ENCODE data around the gene DNER. TPM values are rescaled to one million over a fixed set of nuclear protein-coding genes. Genes with fewer than 3 reads are reported as not detected.

Gene DNER
- total and polyA plus RNA-seq, 2 donors (not counting 3 experiments of a cell fraction or from before 2014, with no cell fraction given), result 0.01 TPM; not detected in 1

- intact Hi-C loops (cut with micrococcal nuclease) (no loop called here), dilution Hi-C loops (cut with MboI; ENCODE audit: extremely low pct_ligation_motif_present, low sequenced_read_pairs) (no loop called here)
- ChIA-PET CTCF (no interaction called here), POLR2A (no interaction called here)
- Histone ChIP-seq H3K4me3 (replicated peaks in 1 of 3; ENCODE audit: insufficient read depth in 1 of 3, low read depth in 1 of 3, low read length in 3 of 3) (no peak overlapping the region), H4K20me1 (replicated peaks; ENCODE audit: control insufficient read depth, extremely low read depth, insufficient read depth, low read length) (no peaks in the 10 kb centered on the region), H3K27me3 (ENCODE audit: control insufficient read depth in 2 of 2, insufficient read depth in 2 of 2, low read length in 2 of 2) (no peaks in the 10 kb centered on the region), H3K9ac (replicated peaks; ENCODE audit: extremely low read depth, insufficient read depth, low read length) (no peak overlapping the region), H3K36me3 (ENCODE audit: control insufficient read depth in 2 of 2, extremely low read depth in 1 of 2, insufficient read depth in 2 of 2, low read length in 2 of 2) (no peaks in the 10 kb centered on the region), H3K27ac (ENCODE audit: insufficient read depth, low read depth, low read length) (no peak overlapping the region), H3K9me1 (replicated peaks; ENCODE audit: control insufficient read depth, extremely low read depth, insufficient read depth, low read length) (no peaks in the 10 kb centered on the region), H3K4me2 (ENCODE audit: insufficient read depth, low read length) (no peak overlapping the region), H2AFZ (ENCODE audit: low read depth, low read length) (no peak overlapping the region), H3K9me3 (replicated peaks; ENCODE audit: control insufficient read depth, insufficient read depth, low read length) (no peaks in the 10 kb centered on the region), H3K79me2 (ENCODE audit: control insufficient read depth, insufficient read depth, low read length) (no peaks in the 10 kb centered on the region), H3K4me1 (ENCODE audit: control insufficient read depth, extremely low read depth, insufficient read depth, low read length) (no peaks in the 10 kb centered on the region)
- no peak for FAIRE-seq
- DNase-seq (ENCODE audit: low read depth, low spot score), result no peak
- TF ChIP-seq EZH2 (IDR thresholded peaks at IDR 0.05; ENCODE audit: borderline replicate concordance, low read depth, low read length, severe bottlenecking) (no peak), GATA2 (IDR thresholded peaks at IDR 0.05; ENCODE audit: insufficient read depth, insufficient read length, low read depth, low read length) (no peak), FOS (IDR thresholded peaks at IDR 0.05; ENCODE audit: borderline replicate concordance, insufficient read depth, low read length) (no peak), POLR2A (IDR thresholded peaks at IDR 0.05; ENCODE audit: low read depth, low read length) (no peak), MYC (IDR thresholded peaks at IDR 0.05; ENCODE audit: low read depth, low read length) (no peak), POLR2AphosphoS5 (IDR thresholded peaks at IDR 0.05; ENCODE audit: insufficient read depth, low read depth, low read length) (no peak), JUN (IDR thresholded peaks at IDR 0.05; ENCODE audit: borderline replicate concordance, insufficient read depth, insufficient read length, low read depth) (no peak)
- TF ChIP-seq, protein P1, sequence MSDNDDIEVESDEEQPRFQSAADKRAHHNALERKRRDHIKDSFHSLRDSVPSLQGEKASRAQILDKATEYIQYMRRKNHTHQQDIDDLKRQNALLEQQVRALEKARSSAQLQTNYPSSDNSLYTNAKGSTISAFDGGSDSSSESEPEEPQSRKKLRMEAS (IDR thresholded peaks at IDR 0.05; ENCODE audit: insufficient read depth, insufficient read length), result no peak
- TF ChIP-seq, protein P2, sequence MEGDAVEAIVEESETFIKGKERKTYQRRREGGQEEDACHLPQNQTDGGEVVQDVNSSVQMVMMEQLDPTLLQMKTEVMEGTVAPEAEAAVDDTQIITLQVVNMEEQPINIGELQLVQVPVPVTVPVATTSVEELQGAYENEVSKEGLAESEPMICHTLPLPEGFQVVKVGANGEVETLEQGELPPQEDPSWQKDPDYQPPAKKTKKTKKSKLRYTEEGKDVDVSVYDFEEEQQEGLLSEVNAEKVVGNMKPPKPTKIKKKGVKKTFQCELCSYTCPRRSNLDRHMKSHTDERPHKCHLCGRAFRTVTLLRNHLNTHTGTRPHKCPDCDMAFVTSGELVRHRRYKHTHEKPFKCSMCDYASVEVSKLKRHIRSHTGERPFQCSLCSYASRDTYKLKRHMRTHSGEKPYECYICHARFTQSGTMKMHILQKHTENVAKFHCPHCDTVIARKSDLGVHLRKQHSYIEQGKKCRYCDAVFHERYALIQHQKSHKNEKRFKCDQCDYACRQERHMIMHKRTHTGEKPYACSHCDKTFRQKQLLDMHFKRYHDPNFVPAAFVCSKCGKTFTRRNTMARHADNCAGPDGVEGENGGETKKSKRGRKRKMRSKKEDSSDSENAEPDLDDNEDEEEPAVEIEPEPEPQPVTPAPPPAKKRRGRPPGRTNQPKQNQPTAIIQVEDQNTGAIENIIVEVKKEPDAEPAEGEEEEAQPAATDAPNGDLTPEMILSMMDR (IDR thresholded peaks at IDR 0.05; ENCODE audit: extremely low read depth in 1 of 2, insufficient read depth in 1 of 2, low read depth in 1 of 2, low read length in 2 of 2), result no peak
- BruUV-seq (replicated peaks), result no TSS peak
Observed at GRCh38 chr2:229378386-229378785, 336.0 kb downstream of the DNER start.
